Mononuclear cell (primary cell): ENCODE results near the gene FNDC3B. TPM values are rescaled to one million over a fixed set of nuclear protein-coding genes. Genes with fewer than 3 reads are reported as not detected.

ENCODE experiments used
- H3K27me3 ChIP-seq: 2 replicates; pipeline ENCODE4 v1.6.0; 2011; ENCODE audit warnings: low read length, control low read depth; ENCODE audit not compliant: insufficient read depth
- H3K4me1 ChIP-seq: 2 replicates; pipeline ENCODE4 v1.5.1; 2011; ENCODE audit warnings: mild to moderate bottlenecking, low read length, control low read depth; ENCODE audit not compliant: insufficient read depth
- H3K4me3 ChIP-seq: 2 replicates; pipeline ENCODE4 v1.5.1; 2011; ENCODE audit warnings: mild to moderate bottlenecking, low read length, moderate library complexity
- H3K9me3 ChIP-seq: 2 replicates; pipeline ENCODE4 v1.5.1; 2011; ENCODE audit warnings: low read depth, mild to moderate bottlenecking, control low read depth, low read length
- total RNA-seq: library from RNA; depleted of rRNA; stranded (reverse); fragments of >200 nt; gene quantifications from one replicate; pipeline ENCODE4 v1.2.3, GENCODE V29; 2012

Gene FNDC3B
- total RNA-seq, 1 donor, result 46.1 TPM

GRCh38 chr3:172394692-172395091 is 355.3 kb downstream of the FNDC3B start:
- no peaks in the 10 kb centered on the region for H3K27me3 ChIP-seq
- H3K4me1 ChIP-seq, result no peaks in the 10 kb centered on the region
- no peak overlapping the region for H3K4me3 ChIP-seq
- H3K9me3 ChIP-seq, result no peaks in the 10 kb centered on the region

- Histone ChIP-seq H3K4me1 (no peaks in the 10 kb centered on the region), H3K4me3 (no peak overlapping the region), H3K27me3 (no peaks in the 10 kb centered on the region), H3K9me3 (no peaks in the 10 kb centered on the region)
Observed at GRCh38 chr3:172396400-172396799, 357.0 kb downstream of the FNDC3B start.

- H3K4me3 ChIP-seq, result no peak overlapping the region
- H3K27me3 ChIP-seq, result no peaks in the 10 kb centered on the region
- H3K4me1 ChIP-seq, result no peaks in the 10 kb centered on the region
- H3K9me3 ChIP-seq, result no peaks in the 10 kb centered on the region
Observed at GRCh38 chr3:172397716-172398405, 358.5 kb downstream of the FNDC3B start.

DNA sequence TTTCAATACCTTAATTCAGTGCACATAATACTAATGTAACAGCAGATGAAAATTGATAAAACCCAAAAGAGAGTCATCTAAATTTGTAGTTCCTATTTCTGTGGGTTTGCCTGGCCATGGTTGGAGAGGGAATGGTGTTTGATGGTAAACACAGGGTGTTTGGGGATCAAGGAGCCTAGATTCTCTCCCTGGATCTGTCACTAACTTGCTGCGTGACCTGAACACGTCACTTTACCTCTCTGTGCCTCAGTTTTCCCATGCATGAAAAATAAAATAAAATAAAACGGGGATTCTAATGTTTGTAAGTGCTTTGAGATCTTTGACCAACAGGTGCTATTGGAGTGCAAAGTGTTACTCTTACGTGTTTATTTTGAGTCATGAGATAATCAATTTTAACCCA is 359.1 kb downstream of the FNDC3B start:
- Histone ChIP-seq H3K4me3 (no peak overlapping the region), H3K4me1 (no peaks in the 10 kb centered on the region), H3K27me3 (no peaks in the 10 kb centered on the region), H3K9me3 (no peaks in the 10 kb centered on the region)

DNA sequence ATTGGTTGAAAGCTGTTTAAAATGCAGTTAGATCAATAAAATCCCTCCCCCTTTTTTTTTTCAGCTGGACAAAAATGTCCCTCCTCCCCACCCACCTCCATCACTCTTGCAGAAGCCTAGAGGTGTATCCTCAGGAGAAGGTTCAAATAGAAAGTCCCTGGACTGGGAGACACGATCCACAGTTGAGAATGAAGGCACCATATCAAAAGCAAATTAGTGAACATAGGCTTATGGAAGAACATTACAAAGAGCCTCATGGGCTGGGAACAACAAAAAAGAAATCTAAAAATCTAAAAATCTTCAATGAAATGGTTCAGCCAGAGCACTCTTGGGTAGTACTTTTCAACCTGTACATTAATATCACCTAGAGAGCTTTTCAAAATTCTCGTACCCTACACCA is 362.7 kb downstream of the FNDC3B start:
- Histone ChIP-seq H3K9me3 (no peaks in the 10 kb centered on the region), H3K27me3 (no peaks in the 10 kb centered on the region), H3K4me3 (no peak overlapping the region), H3K4me1 (no peaks in the 10 kb centered on the region)

GRCh38 chr3:172402892-172403643 is 363.7 kb downstream of the FNDC3B start:
- Histone ChIP-seq H3K4me3 (no peak overlapping the region), H3K27me3 (no peaks in the 10 kb centered on the region), H3K4me1 (no peaks in the 10 kb centered on the region), H3K9me3 (no peaks in the 10 kb centered on the region)

DNA sequence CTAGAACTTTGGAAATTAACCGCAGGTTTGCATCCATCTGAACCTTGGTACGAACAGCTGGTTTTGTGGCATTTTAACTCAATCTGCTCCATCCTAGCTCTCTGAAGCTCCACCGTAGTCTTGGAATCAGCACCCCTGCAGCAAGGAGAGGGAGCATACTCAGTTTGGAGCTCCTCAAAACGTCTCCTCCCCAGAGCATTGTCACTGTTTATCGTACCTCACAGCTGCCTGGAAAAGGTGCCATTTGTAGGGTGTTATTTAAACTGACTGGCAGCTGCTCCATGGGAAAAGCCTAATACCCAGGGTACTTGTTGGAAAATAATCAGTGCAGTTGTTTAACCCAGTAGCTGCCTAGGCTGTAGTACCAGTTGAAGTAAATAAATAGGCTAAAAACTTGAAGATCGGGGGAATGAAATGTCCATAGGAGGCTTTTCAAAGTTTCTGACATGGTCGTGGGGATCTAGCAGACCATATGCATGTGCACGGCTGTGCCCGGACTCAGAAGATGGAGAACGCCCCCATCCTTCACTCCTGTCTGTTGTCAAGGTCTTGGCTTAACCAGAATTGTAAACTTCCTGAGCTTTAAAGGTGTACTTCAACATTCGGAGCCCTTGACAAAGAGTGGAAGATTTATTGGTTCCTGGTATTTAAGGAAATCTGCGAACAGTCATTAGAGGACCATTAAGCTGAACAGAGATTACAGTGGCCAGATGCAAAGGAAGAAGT is 365.0 kb downstream of the FNDC3B start:
- Histone ChIP-seq H3K27me3 (no peaks in the 10 kb centered on the region), H3K9me3 (no peaks in the 10 kb centered on the region), H3K4me3 (no peak overlapping the region), H3K4me1 (no peaks in the 10 kb centered on the region)

- Histone ChIP-seq H3K9me3 (no peaks in the 10 kb centered on the region), H3K27me3 (no peaks in the 10 kb centered on the region), H3K4me1 (no peaks in the 10 kb centered on the region), H3K4me3 (no peak overlapping the region)
Observed at GRCh38 chr3:172405914-172406313, 366.5 kb downstream of the FNDC3B start.

DNA sequence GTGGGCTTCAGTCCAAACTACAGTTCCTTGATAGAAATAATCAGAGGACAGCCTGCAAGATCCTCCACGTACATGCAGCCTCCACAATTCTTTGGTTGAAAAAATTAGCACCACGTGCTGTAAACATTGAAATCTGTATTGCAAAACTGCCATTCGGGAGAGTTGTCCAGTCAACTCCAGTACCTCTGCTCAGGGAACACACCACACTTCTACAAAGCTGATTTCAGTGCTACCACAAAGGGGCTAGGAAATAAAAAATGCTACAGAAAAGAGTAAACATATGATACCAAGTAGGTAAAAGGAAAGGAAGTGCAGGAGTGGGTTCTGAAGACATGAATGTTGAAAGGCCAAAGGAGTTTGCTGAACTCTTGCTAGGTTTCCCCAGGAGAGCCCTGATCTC is 368.5 kb downstream of the FNDC3B start:
- H3K4me3 ChIP-seq, result no peak overlapping the region
- no peaks in the 10 kb centered on the region for H3K27me3 ChIP-seq
- no peaks in the 10 kb centered on the region for H3K4me1 ChIP-seq
- no peaks in the 10 kb centered on the region for H3K9me3 ChIP-seq

GRCh38 chr3:172410702-172411477 is 371.5 kb downstream of the FNDC3B start:
- Histone ChIP-seq H3K9me3 (no peaks in the 10 kb centered on the region), H3K4me3 (no peak overlapping the region), H3K27me3 (peaks cover 6% of the 10 kb centered on the region), H3K4me1 (no peaks in the 10 kb centered on the region)

DNA sequence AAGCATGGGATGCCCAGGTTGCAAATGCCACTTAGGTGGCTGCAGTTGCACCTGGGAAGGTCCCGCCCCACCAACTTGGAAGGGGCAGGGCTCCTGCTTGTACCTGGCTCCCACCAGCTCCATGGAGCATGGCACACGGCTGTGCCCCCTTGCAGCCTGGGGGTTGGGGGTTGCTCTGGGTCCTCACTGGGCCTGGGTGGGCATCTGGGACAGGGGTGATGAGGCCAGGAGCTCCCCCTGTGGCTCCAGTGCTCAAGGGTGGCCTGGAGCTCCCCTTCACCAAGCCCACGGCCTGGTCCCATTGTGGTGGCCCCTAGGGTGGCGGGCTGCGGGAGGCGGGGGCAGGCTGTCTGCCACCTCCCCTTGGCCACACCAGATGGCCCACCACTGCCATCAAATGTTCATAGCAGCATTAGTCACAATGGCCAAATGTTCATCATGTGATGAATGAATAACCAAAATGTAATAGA is 372.1 kb downstream of the FNDC3B start:
- Histone ChIP-seq H3K4me3 (no peak overlapping the region), H3K9me3 (no peaks in the 10 kb centered on the region), H3K27me3 (peaks cover 6% of the 10 kb centered on the region), H3K4me1 (no peaks in the 10 kb centered on the region)

- H3K4me1 ChIP-seq, result no peaks in the 10 kb centered on the region
- no peak overlapping the region for H3K4me3 ChIP-seq
- no peaks in the 10 kb centered on the region for H3K9me3 ChIP-seq
- H3K27me3 ChIP-seq, result peaks cover 12% of the 10 kb centered on the region
Observed at GRCh38 chr3:172415323-172415722, 375.9 kb downstream of the FNDC3B start.

- Histone ChIP-seq H3K4me3 (no peak overlapping the region), H3K27me3 (peaks cover 15% of the 10 kb centered on the region), H3K4me1 (no peaks in the 10 kb centered on the region), H3K9me3 (no peaks in the 10 kb centered on the region)
Observed at GRCh38 chr3:172437713-172438112, 398.3 kb downstream of the FNDC3B start.

DNA sequence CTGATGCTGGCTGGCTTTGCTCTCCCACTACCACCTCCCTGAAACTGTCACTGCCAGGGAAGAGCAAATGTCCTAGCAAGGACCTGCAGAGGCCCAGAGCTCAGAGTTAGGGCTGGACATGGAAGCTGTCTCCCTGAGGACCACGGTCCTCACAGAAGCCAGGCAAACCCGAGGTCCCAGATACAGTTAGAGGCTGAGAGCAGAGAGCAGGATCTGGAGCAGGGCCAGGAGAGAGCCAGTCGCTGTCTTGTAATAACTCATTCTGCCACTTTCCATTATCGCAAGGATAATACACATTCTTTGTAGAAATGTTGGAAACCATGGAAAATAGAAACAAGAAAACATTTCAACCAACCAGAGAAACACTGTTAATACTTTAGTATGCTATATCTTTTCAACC is 398.8 kb downstream of the FNDC3B start:
- no peak overlapping the region for H3K4me3 ChIP-seq
- H3K9me3 ChIP-seq, result no peaks in the 10 kb centered on the region
- peaks cover 18% of the 10 kb centered on the region for H3K27me3 ChIP-seq
- H3K4me1 ChIP-seq, result no peaks in the 10 kb centered on the region

DNA sequence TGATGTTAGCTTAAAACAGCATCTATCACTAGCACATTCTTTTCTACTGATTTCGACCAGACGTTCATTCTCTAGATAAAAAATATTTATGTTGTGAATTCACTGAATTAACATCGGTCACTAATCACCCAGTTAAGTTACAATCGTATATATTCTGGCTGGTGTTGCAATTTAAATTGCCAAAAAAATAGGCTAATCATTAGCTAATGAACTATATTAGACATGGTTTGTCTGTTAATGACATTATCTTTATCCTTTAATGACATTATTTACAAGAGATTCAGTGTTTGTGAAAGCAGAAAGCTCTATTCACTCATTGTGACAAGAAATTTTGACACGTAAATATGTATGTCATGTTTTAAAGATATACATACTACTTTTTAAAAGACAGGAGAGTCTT is 402.2 kb downstream of the FNDC3B start:
- H3K9me3 ChIP-seq, result no peaks in the 10 kb centered on the region
- H3K27me3 ChIP-seq, result peaks cover 49% of the 10 kb centered on the region
- no peak overlapping the region for H3K4me3 ChIP-seq
- no peaks in the 10 kb centered on the region for H3K4me1 ChIP-seq
